ENCODE measurements around the gene ASPM. TPM values are rescaled to one million over a fixed set of nuclear protein-coding genes. Genes with fewer than 3 reads are reported as not detected.

The ASPM gene
- total RNA-seq, 2 experiments from 2014 or later, result 37.1 to 37.3 TPM

DNA sequence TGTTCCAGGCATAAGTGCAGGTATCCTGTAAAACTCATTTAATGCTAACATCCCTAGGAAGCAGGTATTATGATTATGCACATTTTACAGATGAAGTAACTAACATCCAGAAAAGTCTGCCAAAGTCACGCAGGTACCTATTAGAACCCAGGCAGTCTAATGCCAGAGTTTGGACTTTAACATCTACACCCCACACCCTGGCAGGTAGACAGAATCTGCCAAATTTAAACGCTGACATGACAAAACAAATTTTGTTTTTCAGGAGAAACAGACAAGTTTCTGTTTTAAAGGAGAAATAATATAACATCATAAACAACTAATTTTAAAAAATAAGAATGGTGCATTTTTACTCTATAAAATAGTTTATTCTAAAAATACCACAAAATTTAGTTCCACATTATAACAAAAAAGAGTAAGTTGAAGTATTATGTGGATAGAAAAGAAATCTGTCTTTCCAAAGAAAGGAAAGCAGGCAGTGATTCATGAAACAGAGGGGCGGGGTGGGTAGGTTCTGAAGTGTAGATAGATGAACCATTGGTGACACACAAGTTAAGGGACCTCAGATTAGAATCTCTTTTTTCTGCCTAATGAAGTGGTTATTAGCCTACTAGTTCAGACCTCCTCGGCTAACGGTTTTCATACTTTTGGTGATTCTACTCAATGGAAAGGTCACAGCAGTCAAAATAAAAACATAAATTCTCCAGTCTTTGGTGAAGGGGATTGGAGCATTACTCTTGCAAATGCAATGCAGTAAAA is 1.7 kb downstream of the ASPM start:
- TF ChIP-seq, protein P1, sequence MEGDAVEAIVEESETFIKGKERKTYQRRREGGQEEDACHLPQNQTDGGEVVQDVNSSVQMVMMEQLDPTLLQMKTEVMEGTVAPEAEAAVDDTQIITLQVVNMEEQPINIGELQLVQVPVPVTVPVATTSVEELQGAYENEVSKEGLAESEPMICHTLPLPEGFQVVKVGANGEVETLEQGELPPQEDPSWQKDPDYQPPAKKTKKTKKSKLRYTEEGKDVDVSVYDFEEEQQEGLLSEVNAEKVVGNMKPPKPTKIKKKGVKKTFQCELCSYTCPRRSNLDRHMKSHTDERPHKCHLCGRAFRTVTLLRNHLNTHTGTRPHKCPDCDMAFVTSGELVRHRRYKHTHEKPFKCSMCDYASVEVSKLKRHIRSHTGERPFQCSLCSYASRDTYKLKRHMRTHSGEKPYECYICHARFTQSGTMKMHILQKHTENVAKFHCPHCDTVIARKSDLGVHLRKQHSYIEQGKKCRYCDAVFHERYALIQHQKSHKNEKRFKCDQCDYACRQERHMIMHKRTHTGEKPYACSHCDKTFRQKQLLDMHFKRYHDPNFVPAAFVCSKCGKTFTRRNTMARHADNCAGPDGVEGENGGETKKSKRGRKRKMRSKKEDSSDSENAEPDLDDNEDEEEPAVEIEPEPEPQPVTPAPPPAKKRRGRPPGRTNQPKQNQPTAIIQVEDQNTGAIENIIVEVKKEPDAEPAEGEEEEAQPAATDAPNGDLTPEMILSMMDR (IDR thresholded peaks at IDR 0.05), result no peak
- CTCF ChIA-PET, result no interaction called here
- no peak for ATAC-seq
- Mint-ChIP-seq H3K36me3 (ENCODE audit: low read depth) (peaks cover 26% of the 10 kb centered on the region), H3K4me3 (peak overlapping the region; percentile 94), H3K4me1 (ENCODE audit: low read depth) (peaks cover 14% of the 10 kb centered on the region), H3K27me3 (peaks cover 11% of the 10 kb centered on the region), H3K9me3 (no peaks in the 10 kb centered on the region), H3K27ac (no peak overlapping the region)
- POLR2A ChIA-PET, result no interaction called here
- DNase-seq, result peak; percentile 33
- intact Hi-C loops (cut with micrococcal nuclease), result no loop called here

DNA sequence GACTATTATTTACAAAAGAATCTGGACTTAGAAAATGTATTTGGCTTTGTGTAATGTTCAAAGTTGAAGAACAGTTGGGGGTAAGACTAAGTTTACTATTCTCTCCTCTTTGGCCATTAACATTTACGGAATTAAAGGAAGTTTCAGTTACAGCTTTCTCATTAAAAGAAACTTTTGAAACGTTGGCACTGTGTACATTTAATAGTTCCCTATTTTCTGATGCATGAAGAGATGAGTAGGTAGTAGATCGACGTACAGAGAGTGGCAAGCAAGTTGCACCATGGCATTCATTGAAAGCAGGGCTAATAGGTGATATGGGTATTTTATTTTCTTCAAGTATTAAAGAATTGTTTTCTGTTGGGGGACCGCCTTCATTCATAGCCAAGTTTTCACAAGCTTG is 3.2 kb downstream of the ASPM start:
- Mint-ChIP-seq H3K4me1 (ENCODE audit: low read depth) (peaks cover 14% of the 10 kb centered on the region), H3K36me3 (ENCODE audit: low read depth) (peaks cover 32% of the 10 kb centered on the region), H3K27ac (no peak overlapping the region), H3K9me3 (no peaks in the 10 kb centered on the region), H3K27me3 (peaks cover 11% of the 10 kb centered on the region), H3K4me3 (no peak overlapping the region)
- intact Hi-C loops (cut with micrococcal nuclease), result no loop called here
- no peak for ATAC-seq
- TF ChIP-seq, protein P1 (IDR thresholded peaks at IDR 0.05), result no peak
- ChIA-PET POLR2A (no interaction called here), CTCF (no interaction called here)
- no peak for DNase-seq

DNA sequence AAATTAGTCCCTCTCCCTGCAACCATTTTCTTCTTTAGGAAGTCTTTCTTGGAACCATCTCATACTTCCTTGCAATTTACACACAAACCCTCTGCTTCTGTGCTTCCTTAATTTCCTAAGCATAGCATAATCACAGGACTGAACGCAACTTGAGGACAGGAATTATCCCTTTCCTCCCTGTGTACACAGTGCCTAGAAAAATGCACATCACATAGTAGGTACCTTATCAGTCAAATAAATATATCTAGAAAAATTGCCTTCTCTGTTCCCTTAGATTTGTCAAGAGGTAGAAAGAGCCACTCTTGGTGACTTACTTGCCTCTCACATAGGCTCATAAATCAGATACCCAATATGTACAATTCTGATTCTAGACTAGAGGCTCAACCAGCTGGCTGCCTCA is 4.9 kb downstream of the ASPM start:
- H3K27ac Mint-ChIP-seq, result no peak overlapping the region
- intact Hi-C loops (cut with micrococcal nuclease), result no loop called here
- POLR2A ChIA-PET, result no interaction called here
- peaks cover 10% of the 10 kb centered on the region for H3K4me1 Mint-ChIP-seq (ENCODE audit: low read depth)
- CTCF ChIA-PET, result no interaction called here
- peaks cover 11% of the 10 kb centered on the region for H3K27me3 Mint-ChIP-seq
- H3K4me3 Mint-ChIP-seq, result no peak overlapping the region
- H3K9me3 Mint-ChIP-seq, result no peaks in the 10 kb centered on the region
- H3K36me3 Mint-ChIP-seq (ENCODE audit: low read depth), result peaks cover 32% of the 10 kb centered on the region
- DNase-seq, result no peak
- TF ChIP-seq, protein P1 (IDR thresholded peaks at IDR 0.05), result no peak
- ATAC-seq, result no peak

DNA sequence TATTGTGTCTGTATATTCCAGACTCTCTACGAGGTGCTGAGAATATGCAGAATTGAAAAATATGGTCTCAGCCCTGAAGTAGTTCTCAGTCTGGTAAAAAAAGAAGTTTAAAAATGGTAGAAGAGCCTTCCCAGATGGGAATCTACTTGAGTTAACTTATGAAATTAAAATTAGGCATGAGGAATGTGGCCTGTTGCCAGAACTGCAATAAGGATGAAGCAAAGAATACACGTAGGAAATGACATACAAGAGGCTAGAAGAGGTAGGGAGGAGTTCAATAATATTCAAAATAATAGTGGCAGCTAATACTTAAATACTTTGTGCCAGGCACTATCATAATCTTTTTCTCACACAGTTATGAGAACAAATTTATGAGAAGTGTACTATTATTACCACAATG is 6.3 kb downstream of the ASPM start:
- ATAC-seq, result no peak
- no peak overlapping the region for H3K4me3 Mint-ChIP-seq
- ChIA-PET CTCF (no interaction called here), POLR2A (no interaction called here)
- intact Hi-C loops (cut with micrococcal nuclease), result no loop called here
- H3K27ac Mint-ChIP-seq, result no peak overlapping the region
- H3K9me3 Mint-ChIP-seq, result no peaks in the 10 kb centered on the region
- peaks cover 30% of the 10 kb centered on the region for H3K36me3 Mint-ChIP-seq (ENCODE audit: low read depth)
- TF ChIP-seq, protein P1 (IDR thresholded peaks at IDR 0.05), result no peak
- H3K27me3 Mint-ChIP-seq, result peaks cover 11% of the 10 kb centered on the region
- no peak for DNase-seq
- peaks cover 9% of the 10 kb centered on the region for H3K4me1 Mint-ChIP-seq (ENCODE audit: low read depth)

DNA sequence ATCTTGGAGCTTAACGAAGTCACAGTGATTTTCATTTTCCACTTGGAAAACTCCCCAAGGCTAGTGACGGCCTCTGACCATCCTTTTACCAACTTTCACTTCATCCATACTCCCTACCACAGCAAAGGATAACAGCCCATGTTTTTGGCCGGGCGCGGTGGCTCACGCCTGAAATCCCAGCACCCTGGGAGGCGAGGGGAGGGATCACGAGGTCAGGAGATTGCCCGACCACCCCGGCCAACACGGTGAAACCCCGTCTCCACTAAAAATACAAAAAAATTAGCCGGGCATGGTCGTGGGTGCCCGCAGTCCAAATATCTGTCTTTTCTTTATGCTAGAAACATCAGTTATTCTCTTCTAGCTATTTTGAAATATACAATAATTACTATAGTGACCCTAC is 7.3 kb downstream of the ASPM start:
- peaks cover 7% of the 10 kb centered on the region for H3K4me1 Mint-ChIP-seq (ENCODE audit: low read depth)
- H3K27ac Mint-ChIP-seq, result no peak overlapping the region
- TF ChIP-seq, protein P1 (IDR thresholded peaks at IDR 0.05), result no peak
- H3K27me3 Mint-ChIP-seq, result peaks cover 8% of the 10 kb centered on the region
- intact Hi-C loops (cut with micrococcal nuclease), result no loop called here
- CTCF ChIA-PET, result no interaction called here
- peaks cover 32% of the 10 kb centered on the region for H3K36me3 Mint-ChIP-seq (ENCODE audit: low read depth)
- H3K4me3 Mint-ChIP-seq, result no peak overlapping the region
- DNase-seq (no peak), ATAC-seq (no peak)
- POLR2A ChIA-PET, result no interaction called here
- no peaks in the 10 kb centered on the region for H3K9me3 Mint-ChIP-seq

Data from activated CD8-positive, alpha-beta T cell treated with anti-CD3 and anti-CD28 coated beads for 36 hours (primary cell).